ENCODE results near the gene GABRD.

Gene GABRD

DNA sequence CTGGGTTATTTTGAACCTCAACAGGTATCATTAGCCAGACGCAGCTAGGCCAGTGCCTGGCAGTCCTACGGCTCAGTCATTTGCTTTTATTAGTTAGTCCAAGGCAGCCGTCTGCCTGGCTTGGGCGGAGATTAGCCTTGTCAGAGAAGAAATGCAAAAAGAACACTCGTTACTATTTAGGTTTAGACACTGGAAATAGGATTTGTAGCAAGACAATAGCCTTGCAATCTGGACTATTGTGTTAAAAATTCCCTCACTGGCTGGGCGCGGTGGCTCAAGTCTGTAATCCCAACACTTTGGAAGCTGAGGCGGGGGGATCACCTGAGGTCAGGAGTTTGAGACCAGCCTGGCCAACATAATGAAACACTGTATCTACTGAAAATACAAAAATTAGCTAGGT lies 20.1 kb downstream of the GABRD start:
- DNase-seq (ENCODE audit: low read depth): no peak

DNA sequence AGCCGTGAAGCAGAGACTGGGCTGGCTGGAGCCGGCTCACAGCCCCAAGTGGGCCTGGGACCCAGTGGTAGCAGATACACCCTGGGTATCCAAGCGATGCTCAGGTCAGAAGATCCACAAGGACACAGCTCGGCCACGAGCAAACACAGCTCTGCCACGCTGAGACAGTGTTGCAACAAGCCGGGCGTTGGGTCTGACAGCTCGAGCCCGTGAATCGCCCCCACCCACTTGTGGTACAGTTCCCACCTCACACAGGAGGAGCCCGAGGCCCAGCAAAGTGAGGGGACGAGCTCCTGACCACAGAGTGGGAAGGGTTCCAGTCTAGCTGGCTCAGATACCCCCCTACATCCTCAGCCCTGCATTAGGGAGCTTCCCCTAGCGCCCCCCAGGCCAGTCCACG lies 22.2 kb downstream of the GABRD start:
- DNase-seq (ENCODE audit: low read depth): no peak

- DNase-seq (ENCODE audit: low read depth): no peak
These were observed 22.7 kb downstream of the GABRD start for GRCh38 chr1:2041887-2042286.

- DNase-seq (ENCODE audit: low read depth): no peak
These were observed 24.0 kb downstream of the GABRD start for GRCh38 chr1:2042830-2043773.

DNA sequence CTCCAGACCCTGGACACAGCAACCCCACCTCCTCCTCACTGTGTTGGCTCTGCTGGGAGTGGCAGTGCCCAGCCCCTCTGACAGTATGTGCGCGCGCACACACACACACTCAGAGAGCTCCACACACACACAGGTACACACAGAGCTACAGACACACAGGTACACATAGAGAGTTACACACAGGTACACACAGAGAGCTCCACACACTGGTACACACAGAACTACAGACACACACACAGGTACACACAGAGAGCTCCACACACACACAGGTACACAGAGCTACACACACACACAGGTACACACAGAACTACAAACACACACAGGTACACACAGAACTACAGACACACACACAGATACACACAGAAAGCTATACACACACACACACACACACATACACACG lies 24.7 kb downstream of the GABRD start:
- DNase-seq (ENCODE audit: low read depth): no peak

- DNase-seq (ENCODE audit: low read depth): peak; percentile 59
These were observed 25.6 kb downstream of the GABRD start for GRCh38 chr1:2044510-2045319.

GRCh38 chr1:2045468-2046173 lies 26.5 kb downstream of the GABRD start:
- DNase-seq (ENCODE audit: low read depth): no peak

DNA sequence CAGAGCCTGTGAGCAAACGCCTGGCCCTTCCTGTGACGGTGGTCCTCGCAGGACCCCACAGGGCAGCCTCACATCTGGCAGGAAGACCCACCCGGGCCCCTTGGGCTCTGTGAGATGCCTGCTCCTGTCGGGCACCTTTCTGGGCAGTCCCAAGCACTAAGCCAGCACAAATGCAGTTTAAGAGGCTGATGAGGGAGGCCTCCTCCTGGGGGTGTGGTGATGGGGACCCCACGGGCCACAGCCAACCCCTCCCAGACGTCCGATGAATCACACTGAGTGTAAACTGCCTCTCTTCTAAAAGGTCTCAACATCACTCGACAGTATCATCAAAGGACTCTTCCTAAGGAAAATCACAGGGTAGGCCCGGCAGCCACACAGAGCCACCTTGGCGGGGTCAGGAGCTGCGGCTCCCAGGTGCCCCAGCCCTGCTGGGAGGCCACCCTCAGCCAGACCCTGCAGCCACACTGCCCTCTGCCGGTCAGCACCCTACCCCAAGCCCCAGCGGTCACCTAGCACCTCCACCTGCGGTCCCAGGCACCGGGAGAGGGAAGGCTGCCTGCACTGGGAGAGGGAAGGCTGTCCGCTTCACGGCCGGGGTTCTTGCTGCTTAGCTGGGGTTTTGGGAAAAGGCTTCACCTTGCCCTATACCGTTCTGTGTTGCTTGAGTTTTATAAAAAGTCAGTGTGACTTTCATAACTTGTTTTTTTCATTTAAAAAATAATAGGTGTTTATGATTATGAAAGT lies 27.2 kb downstream of the GABRD start:
- DNase-seq (ENCODE audit: low read depth): peak; percentile 20

- DNase-seq (ENCODE audit: low read depth): no peak
These were observed 28.0 kb downstream of the GABRD start for GRCh38 chr1:2046953-2047748.

DNA sequence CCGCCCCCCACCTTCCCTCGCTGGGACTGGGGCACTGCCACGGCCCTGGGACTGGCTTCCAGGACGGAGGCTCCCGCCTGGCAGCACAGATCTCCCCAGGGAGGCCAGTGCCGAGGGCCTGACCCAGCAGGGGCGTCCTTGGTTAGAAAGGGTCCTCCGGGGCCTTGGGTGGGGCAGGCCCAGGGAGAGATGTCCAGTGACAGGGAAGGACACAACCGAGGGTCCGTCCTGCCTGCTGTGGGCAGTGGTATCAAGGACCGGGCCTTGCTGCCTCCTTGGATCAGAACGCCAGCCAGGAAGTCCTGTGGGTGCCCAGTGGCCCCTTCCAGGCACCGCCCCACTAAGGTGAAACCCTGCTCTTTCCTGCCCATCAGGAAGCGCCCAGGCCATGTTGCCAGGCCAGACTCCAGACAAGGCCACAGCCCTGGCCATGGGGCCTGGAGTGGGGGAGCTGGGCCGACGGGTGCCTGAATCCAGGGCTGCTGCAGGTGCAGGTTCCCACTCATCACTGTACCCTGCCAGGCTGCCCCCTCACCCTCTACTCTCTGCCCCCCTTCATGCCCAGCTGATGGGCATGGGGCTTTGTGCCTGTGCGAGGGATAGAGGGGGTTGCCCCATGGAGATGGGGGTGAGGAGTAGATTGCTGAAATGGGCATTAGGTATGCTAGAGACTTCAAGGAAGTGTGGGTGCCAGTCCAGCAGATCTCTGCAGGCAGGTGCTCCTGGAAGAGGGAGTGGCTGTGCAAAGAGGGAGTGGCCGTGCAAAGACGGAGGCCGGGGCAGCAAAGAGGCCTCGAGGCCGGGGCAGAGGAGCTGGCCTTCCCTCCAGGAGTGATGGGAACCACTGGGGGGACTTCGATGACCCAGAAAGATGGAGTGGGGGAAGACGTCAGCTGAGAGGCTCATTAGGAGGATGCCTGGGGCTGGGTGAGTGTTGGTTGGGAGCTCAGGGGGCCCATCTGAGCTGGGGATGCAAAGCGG lies 28.9 kb downstream of the GABRD start:
- no peak for DNase-seq (ENCODE audit: low read depth)

DNA sequence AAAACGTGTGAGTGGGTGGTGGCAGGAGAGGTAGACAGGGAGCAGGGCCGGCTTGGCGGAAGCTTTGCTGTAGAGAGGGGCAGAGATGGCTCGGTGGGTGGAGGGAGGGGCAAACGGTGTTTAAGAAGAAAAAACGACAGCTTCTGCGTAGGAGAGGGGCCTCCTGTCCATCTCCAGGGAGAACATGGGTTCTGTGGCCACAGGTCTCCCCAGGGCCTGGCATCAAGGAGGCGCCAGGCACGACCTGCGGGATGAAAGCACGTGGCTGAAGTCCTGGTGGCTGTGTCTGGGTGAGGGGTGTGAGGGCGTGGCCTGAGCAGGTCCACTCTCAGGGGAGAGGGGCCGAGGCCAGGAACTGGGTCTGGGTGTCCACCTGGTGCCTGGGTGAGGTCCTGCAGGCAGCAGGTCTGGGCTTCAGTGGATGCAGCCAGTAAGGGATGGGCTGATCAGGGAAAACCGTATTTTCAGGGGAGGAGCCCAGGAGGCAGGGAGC lies 30.1 kb downstream of the GABRD start:
- DNase-seq (ENCODE audit: low read depth): no peak

DNA sequence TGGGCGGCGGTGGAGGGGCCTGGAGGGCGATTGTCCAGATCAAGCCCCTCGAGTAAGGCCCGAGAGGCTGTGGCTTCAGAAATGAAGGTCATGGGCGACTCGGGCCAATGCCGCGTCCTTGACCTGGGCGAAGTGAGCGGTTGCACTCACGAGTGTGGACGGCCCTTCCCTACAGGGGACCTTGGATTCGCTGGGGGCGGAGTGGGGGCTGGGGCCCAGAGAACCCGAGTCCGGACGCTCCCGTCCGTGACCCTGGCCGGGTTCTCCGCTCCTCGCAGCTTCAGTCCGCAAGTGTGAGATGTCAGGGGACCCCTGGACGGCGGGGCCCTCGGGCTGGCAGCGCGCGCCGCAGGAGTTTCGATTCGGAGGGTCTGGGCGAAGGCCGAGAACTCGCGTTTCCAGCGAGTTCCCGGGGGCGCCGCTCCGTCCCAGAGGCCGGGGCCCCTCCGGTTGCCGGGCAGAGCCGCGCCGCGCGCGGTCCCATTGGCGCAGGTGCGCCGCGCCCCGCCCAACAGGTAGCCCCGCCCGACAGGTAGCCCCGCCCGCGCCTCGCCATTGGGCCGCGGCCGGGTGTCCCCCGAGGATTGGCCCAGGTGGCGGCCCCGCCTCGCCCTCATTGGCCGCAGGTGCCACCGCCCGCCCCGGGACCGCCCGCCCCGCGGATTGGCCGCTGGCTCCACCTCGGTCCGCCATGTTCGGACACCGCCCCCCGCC lies 30.7 kb downstream of the GABRD start, which contains the start of gene PRKCZ:
Gene PRKCZ, plus strand, starts transcription at position 694 of the 714 bp plus-strand sequence. CDS start 220 bp downstream, outside the sequence.
- DNase-seq (ENCODE audit: low read depth): peak; percentile 78

DNA sequence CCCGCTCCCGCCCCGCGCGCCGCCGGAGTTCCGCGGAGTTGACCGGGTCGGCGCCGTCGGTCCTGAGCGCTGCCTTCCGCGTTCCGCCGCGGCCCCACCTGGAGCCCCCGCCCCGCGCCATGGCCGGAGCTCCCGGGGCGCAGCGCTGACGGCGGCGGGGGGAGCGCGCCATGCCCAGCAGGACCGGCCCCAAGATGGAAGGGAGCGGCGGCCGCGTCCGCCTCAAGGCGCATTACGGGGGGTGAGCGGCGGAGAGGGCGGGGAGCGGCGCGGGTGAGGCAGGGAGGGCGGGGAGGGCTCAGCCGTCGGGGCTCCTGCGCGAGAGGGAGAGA lies 31.3 kb downstream of the GABRD start:
- DNase-seq (ENCODE audit: low read depth): peak; percentile 10

- DNase-seq (ENCODE audit: low read depth): no peak
These were observed 31.9 kb downstream of the GABRD start for GRCh38 chr1:2050793-2051682.

DNA sequence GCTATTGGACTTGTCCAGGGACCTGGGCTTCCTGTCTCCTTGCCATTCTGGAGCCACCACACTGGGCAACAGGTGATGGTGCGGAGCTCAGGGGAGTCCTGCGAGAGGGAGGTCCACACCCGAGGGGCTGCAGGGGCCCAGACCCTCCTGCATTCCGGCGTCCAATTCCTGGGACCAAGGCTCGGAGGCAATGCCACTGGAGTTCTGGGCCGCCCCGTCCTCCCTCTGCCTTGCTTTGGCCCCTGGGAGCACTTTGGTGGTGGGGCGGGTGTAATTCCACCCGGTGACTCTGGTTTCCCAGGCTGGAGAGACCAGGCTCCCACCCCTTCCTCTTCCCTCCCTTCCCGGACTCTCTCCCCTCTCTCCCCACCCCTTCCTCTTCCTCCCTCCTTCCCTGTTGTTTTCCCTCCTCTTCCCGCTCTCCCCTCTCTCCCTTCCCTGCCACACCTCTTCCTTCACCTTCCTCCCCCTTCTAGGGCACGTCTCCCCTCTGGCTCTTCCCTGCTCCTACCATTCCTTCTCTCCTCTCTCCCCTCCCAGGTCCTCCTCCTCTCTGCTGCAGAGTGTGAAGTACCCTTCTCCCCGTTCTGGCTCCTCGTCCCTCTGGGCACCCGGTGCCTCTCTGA lies 33.0 kb downstream of the GABRD start:
- no peak for DNase-seq (ENCODE audit: low read depth)

DNA sequence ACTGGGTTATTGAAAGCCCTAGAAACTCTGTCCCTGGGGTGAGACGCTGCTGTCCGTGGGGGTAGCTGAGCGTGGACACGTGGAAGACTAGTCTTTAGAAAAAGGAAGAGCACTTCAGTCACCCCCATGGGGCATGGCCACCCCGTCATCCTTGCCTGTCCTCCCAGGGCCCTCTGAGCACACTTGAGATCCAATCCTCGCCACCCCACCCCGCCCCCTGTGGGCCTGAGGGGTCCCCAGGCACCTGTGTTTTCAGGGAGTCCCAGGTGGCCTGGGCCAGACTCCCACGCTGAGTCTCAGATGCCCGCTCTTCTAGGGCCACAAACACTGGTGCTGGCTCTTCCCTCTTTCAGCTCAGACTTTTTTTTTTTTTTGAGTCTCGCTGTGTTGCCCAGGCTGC lies 33.6 kb downstream of the GABRD start:
- no peak for DNase-seq (ENCODE audit: low read depth)

GRCh38 chr1:2053217-2053616 lies 34.1 kb downstream of the GABRD start:
- DNase-seq (ENCODE audit: low read depth): no peak

Measured in stimulated activated CD8-positive, alpha-beta memory T cell treated with anti-CD3 and anti-CD28 coated beads, Interleukin-7, amount 100 ng/mL, for 24 hours (primary cell).